Measurements from ENCODE around the gene LZTR1. TPM values are rescaled to one million over a fixed set of nuclear protein-coding genes. Genes with fewer than 3 reads are reported as not detected.

LZTR1 gene
- total and polyA plus RNA-seq, 10 of the 15 experiments (the other 5 are each of a cell fraction or from before 2014, with no cell fraction given) = 0.82 to 50.3 (median 19.3) TPM

DNA sequence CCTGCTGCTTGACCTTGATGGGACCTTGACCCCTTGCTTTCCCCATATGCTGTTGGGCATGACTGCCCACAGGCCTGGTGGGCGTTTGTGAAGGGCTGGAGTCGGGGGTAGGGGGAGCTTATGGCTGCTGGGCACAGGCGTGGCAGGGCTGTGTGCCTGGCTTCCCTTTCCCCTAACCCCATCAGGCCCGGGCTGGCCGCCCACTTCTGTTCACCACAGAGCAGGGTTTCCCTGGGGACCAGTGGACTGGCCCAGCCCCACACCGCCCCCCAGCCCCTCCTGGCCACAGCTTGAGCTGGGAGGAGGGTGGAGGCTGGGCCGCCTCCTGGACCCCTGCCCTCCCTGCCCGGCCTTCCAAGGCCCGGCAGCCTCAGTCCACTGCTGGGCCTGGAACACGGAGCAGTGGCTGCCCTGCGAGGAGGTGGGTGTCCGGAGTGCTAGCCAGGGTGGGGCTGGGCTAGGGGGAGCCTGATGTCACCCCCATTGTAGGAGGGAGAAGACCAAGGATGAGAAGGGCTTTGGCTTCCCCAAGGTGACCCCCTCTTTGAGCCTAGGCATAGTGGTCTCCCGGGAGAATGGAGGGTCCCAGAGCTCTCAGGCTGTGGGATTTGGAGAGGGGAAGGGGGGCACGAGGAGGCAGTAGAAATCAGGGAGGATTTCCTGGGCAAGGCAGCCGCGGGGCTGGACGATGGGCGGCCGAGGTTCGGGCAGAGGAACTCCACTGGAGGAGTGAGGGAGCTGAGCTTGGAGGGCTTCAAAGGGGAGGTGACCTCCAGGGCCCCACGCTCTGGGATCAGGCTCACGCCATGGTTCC lies 15.0 kb upstream of the LZTR1 start, which contains the start of gene AIFM3:
TSS of gene AIFM3 (plus strand) at position 373 of the 814 bp plus-strand sequence. CDS start 690 bp downstream, outside the sequence.
- no peaks in the 10 kb centered on the region for H3K9me3 ChIP-seq (replicated peaks; ENCODE audit: control insufficient read depth, insufficient read depth, low read length)
- no peaks in the 10 kb centered on the region; the same call in 1 of the 2 replicates for H4K20me1 ChIP-seq (ENCODE audit: control insufficient read depth, insufficient read depth)
- SMC1A ChIA-PET (ENCODE audit: uncharacterized antibody, unreplicated experiment) = no interaction called here
- H2AFZ ChIP-seq (ENCODE audit: control insufficient read depth, low read depth, low read length) = no peak within 1 kb of the TSS
- H3K27ac ChIP-seq (ENCODE audit: control insufficient read depth, insufficient read depth) = no peak within 1 kb of the TSS
- no peak within 1 kb of the TSS for H3K4me2 ChIP-seq (ENCODE audit: control insufficient read depth, insufficient read depth)
- H3K4me3 ChIP-seq = no peak within 1 kb of the TSS
- TF ChIP-seq, protein P1, sequence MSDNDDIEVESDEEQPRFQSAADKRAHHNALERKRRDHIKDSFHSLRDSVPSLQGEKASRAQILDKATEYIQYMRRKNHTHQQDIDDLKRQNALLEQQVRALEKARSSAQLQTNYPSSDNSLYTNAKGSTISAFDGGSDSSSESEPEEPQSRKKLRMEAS (IDR thresholded peaks at IDR 0.05; ENCODE audit: low read depth, low read length) = no peak
- TF ChIP-seq MLLT1 (IDR thresholded peaks at IDR 0.05) = no peak
- no peak for TF ChIP-seq MYC (IDR thresholded peaks at IDR 0.05; ENCODE audit: insufficient read depth, insufficient read length, insufficient replicate concordance, low read length, severe bottlenecking)
- TF ChIP-seq, protein P2, sequence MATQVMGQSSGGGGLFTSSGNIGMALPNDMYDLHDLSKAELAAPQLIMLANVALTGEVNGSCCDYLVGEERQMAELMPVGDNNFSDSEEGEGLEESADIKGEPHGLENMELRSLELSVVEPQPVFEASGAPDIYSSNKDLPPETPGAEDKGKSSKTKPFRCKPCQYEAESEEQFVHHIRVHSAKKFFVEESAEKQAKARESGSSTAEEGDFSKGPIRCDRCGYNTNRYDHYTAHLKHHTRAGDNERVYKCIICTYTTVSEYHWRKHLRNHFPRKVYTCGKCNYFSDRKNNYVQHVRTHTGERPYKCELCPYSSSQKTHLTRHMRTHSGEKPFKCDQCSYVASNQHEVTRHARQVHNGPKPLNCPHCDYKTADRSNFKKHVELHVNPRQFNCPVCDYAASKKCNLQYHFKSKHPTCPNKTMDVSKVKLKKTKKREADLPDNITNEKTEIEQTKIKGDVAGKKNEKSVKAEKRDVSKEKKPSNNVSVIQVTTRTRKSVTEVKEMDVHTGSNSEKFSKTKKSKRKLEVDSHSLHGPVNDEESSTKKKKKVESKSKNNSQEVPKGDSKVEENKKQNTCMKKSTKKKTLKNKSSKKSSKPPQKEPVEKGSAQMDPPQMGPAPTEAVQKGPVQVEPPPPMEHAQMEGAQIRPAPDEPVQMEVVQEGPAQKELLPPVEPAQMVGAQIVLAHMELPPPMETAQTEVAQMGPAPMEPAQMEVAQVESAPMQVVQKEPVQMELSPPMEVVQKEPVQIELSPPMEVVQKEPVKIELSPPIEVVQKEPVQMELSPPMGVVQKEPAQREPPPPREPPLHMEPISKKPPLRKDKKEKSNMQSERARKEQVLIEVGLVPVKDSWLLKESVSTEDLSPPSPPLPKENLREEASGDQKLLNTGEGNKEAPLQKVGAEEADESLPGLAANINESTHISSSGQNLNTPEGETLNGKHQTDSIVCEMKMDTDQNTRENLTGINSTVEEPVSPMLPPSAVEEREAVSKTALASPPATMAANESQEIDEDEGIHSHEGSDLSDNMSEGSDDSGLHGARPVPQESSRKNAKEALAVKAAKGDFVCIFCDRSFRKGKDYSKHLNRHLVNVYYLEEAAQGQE (IDR thresholded peaks at IDR 0.05; ENCODE audit: low read depth, low read length) = no peak
- no peak for TF ChIP-seq PAX8 (IDR thresholded peaks at IDR 0.05)
- TF ChIP-seq EGR1 (IDR thresholded peaks at IDR 0.05; ENCODE audit: borderline replicate concordance in 1 of 2, low read depth in 2 of 2, low read length in 2 of 2) = no peak
- no peak for TF ChIP-seq BMI1 (IDR thresholded peaks at IDR 0.05; ENCODE audit: borderline replicate concordance)
- TF ChIP-seq ESRRA (IDR thresholded peaks at IDR 0.05; ENCODE audit: low read length) = no peak
- TF ChIP-seq E2F8 (IDR thresholded peaks at IDR 0.05; ENCODE audit: low read depth, partially characterized antibody) = no peak
- ATAC-seq = no peak
- no peak within 1 kb of the TSS for H3K9ac ChIP-seq (ENCODE audit: control insufficient read depth, insufficient read depth, low read length)
- in situ Hi-C loops (cut with MboI) (no loop called here), intact Hi-C loops (cut with micrococcal nuclease; ENCODE audit: unreplicated experiment) (no loop called here)
- DNase-seq (ENCODE audit: low read depth, low spot score) = no peak
- POLR2A ChIA-PET = no interaction called here
- BruUV-seq (replicated peaks) = no TSS peak
- FAIRE-seq = no peak
- H3K36me3 ChIP-seq (ENCODE audit: control insufficient read depth in 2 of 2, insufficient read depth in 2 of 2, low read length in 1 of 2) = no peaks in the 10 kb centered on the region
- WGBS (ENCODE audit: insufficient coverage, insufficient replicate concordance, low lambda C conversion rate, missing lambda C conversion rate) = 30% methylated on average over 14 of the region's 22 CpGs
- RAD21 ChIA-PET (ENCODE audit: unreplicated experiment) = no interaction called here
- peaks cover 3% of the 10 kb centered on the region; the same call in 1 of the 2 replicates for H3K4me1 ChIP-seq (ENCODE audit: control insufficient read depth, insufficient read depth, low read length)
- H3K79me2 ChIP-seq (ENCODE audit: control insufficient read depth, insufficient read depth, low read length) = no peaks in the 10 kb centered on the region
- H3K27me3 ChIP-seq (replicated peaks in 1 of 2; ENCODE audit: control insufficient read depth in 2 of 2, insufficient read depth in 2 of 2, low read length in 1 of 2) = peaks cover 2 to 4% of the 10 kb centered on the region in 2 experiments; a peak in 3 of 4 replicates
- CTCF ChIA-PET = interaction anchor here (0.8 kb wide), 1 partner anchor 15 kb away, joined by 3 read pairs; the partner anchor contains the start of gene LZTR1
